Left lung (tissue), 10 donors: ENCODE results near the gene TMEM164. TPM values are rescaled to one million over a fixed set of nuclear protein-coding genes. Genes with fewer than 3 reads are reported as not detected.

Experiments
- ATAC-seq: fragments of 200-7000 bp; cut with Tn5 transposase; one replicate; pipeline ENCODE4 v1.9.1; 2020; ENCODE audit warnings: moderate library complexity
- DNase-seq, 4 donors: peaks; one replicate each; pipeline ENCODE4 v3.0.0-alpha.2; 2013 to 2020
- H3K27ac ChIP-seq, 2 donors: fragments of 200-600 bp; sonication (generic) in 1 of 2; one replicate each; pipeline versions ENCODE4 v1.5.0 to v1.8.0; 2020 to 2021
- H3K27me3 ChIP-seq, 2 donors: fragments of 200-600 bp; sonication (generic) in 1 of 2; one replicate each; pipeline versions ENCODE4 v1.5.0 to v1.8.0; 2020 to 2021
- H3K36me3 ChIP-seq, 2 donors: fragments of 200-600 bp; sonication (generic) in 1 of 2; one replicate each; pipeline versions ENCODE4 v1.5.0 to v1.8.0; 2020 to 2021
- H3K4me1 ChIP-seq, 2 donors: fragments of 200-600 bp; one replicate each; pipeline ENCODE4 v1.8.0; 2021
- H3K4me3 ChIP-seq, 2 donors: fragments of 200-600 bp; sonication (generic) in 1 of 2; one replicate each; pipeline versions ENCODE4 v1.5.0 to v1.8.0; 2020 to 2021; ENCODE audit warnings: mild to moderate bottlenecking in 1 of 2
- H3K9me3 ChIP-seq, 2 donors: fragments of 200-600 bp; sonication (generic) in 1 of 2; one replicate each; pipeline versions ENCODE4 v1.5.0 to v1.8.0; 2020 to 2021
- CTCF ChIP-seq, 2 donors: fragments of 200-600 bp; sonication (generic) in 1 of 2; IDR thresholded peaks; one replicate each; pipeline versions ENCODE4 v1.5.0 to v1.8.0; 2021; ENCODE audit warnings: antibody characterized with exemption in 2 of 2
- intact Hi-C, 2 donors: fragments of 100-400 bp; cut with DNase I; formaldehyde crosslinking; loops; one replicate each; pipeline versions ENCODE4 v1.11.2 to v1.14.2; 2022
- polyA plus RNA-seq, 6 donors: library from polyadenylated mRNA; unstranded; fragments of 120-200 nt; gene quantifications; one replicate each; pipeline ENCODE4 v1.2.1, GENCODE V29; 2013; ENCODE audit not compliant: insufficient read length in 6 of 6
- total RNA-seq, 2 donors: library from RNA; stranded (reverse); fragmentation: NEBNext Ultra II Directional; extraction: Animal tissue kit (Norgen Biotek cat#: 25700); gene quantifications; one replicate each; pipeline ENCODE4 v1.2.1, GENCODE V29; 2021
- donor health status: DM: no; HTN: yes; CAD: no.
- donor health status: DM: no; HTN: no; CAD: no.

Gene TMEM164
- total and polyA plus RNA-seq, 8 donors: 39.2 to 111 (median 47.0) TPM

DNA sequence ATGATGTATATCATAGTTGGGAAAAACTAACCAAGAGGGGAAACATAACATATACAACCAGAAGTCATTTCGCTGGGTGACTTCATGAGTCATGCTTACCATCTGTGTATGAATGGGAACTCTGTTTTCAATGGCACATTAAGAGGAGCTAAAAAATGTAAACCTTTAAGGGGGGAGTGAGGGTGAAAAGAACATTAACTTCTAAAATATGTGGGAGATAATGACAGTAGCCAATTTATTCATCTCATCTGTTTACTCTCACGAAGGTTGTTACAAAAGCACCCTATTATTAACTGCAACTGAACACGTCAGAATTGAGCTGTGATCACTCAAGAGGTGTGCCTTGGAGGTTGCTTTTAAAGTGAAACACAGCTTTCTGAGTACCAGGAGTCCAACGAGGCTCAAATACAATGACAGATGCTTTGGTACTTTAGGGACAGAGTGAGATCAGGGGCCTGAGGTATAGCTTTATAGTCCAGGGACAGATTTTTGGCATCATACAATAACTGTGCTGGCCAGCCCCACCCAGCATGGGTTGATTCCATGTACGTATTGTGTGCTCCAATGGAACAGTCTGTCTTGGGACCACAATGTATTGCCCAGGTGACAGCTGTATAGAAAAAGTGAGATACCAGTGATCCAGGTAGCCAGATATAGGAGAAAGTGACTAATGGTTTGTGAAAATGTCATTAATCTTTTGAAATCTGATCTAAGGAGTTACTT, 207.7 kb downstream of the TMEM164 start:
- no peaks in the 10 kb centered on the region for H3K27me3 ChIP-seq
- DNase-seq: no peak
- intact Hi-C loops: no loop called here
- H3K36me3 ChIP-seq: no peaks in the 10 kb centered on the region
- no peak for ATAC-seq
- no peaks in the 10 kb centered on the region for H3K9me3 ChIP-seq
- H3K4me3 ChIP-seq: no peak overlapping the region
- H3K4me1 ChIP-seq: no peaks in the 10 kb centered on the region
- no peak overlapping the region for H3K27ac ChIP-seq
- no peak for TF ChIP-seq CTCF (IDR thresholded peaks at IDR 0.05)

DNA sequence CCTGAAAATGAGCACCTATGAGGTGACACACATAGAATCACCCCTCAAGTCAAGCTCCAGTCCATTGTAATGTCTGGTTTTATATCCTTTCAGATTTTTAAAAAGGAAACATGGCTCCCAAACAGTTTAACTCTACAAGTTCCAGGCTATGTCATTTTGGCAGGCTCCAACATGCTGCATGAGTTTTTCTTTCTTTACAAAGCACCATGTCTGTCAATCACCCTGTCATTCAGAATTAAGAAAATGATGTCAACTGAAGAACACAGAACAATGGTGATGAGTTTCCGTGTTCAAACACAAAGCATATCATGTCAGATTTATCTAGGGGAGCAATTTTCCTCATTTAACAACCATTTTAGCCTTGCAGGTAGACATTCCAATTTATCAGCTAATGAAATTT, 208.4 kb downstream of the TMEM164 start:
- TF ChIP-seq CTCF (IDR thresholded peaks at IDR 0.05): no peak
- intact Hi-C loops: no loop called here
- Histone ChIP-seq H3K4me3 (no peak overlapping the region), H3K36me3 (no peaks in the 10 kb centered on the region), H3K9me3 (no peaks in the 10 kb centered on the region), H3K27me3 (no peaks in the 10 kb centered on the region), H3K4me1 (no peaks in the 10 kb centered on the region), H3K27ac (no peak overlapping the region)
- no peak for DNase-seq
- ATAC-seq: no peak

GRCh38 chrX:110212299-110212698, 209.4 kb downstream of the TMEM164 start:
- H3K36me3 ChIP-seq: no peaks in the 10 kb centered on the region
- no peak for ATAC-seq
- no peak for TF ChIP-seq CTCF (IDR thresholded peaks at IDR 0.05)

GRCh38 chrX:110213183-110213582, 210.3 kb downstream of the TMEM164 start:
- no peaks in the 10 kb centered on the region for H3K9me3 ChIP-seq
- no peaks in the 10 kb centered on the region for H3K4me1 ChIP-seq
- intact Hi-C loops: no loop called here
- no peak overlapping the region for H3K27ac ChIP-seq
- H3K4me3 ChIP-seq: no peak overlapping the region
- no peak for TF ChIP-seq CTCF (IDR thresholded peaks at IDR 0.05)
- no peak for DNase-seq
- H3K27me3 ChIP-seq: no peaks in the 10 kb centered on the region
- no peaks in the 10 kb centered on the region for H3K36me3 ChIP-seq
- no peak for ATAC-seq

More at GRCh38 chrX:110212299-110212698, 209.4 kb downstream of the TMEM164 start:
- no peak overlapping the region for H3K4me3 ChIP-seq
- no peak for DNase-seq
- no peaks in the 10 kb centered on the region for H3K27me3 ChIP-seq
- no peaks in the 10 kb centered on the region for H3K9me3 ChIP-seq
- no peaks in the 10 kb centered on the region for H3K4me1 ChIP-seq
- intact Hi-C loops: no loop called here
- no peak overlapping the region for H3K27ac ChIP-seq

GRCh38 chrX:110214684-110215083, 211.8 kb downstream of the TMEM164 start:
- no peaks in the 10 kb centered on the region for H3K4me1 ChIP-seq
- no peak overlapping the region for H3K4me3 ChIP-seq
- DNase-seq (no peak), ATAC-seq (no peak)
- no peaks in the 10 kb centered on the region for H3K36me3 ChIP-seq
- no peaks in the 10 kb centered on the region for H3K27me3 ChIP-seq
- H3K9me3 ChIP-seq: no peaks in the 10 kb centered on the region
- no peak overlapping the region for H3K27ac ChIP-seq
- no peak for TF ChIP-seq CTCF (IDR thresholded peaks at IDR 0.05)
- intact Hi-C loops: no loop called here
